Activated CD8-positive, alpha-beta memory T cell treated with anti-CD3 and anti-CD28 coated beads, Interleukin-2, amount 50 U/mL, for 48 hours (primary cell): ENCODE data around the gene CALR3.
"Not testable (repeated sequence)": the region's sequence is repeated elsewhere in the genome, so short reads cannot be mapped to it uniquely, and the experiment has no call there.

Source experiments
- DNase-seq: peaks from one replicate; pipeline ENCODE4 v3.0.0-alpha.2; 2020

CALR3 gene

GRCh38 chr19:16495982-16496612, at the start of gene CALR3, which contains the start of gene C19orf44:
CALR3 (minus strand) TSS chr19:16496167; CDS start chr19:16496129, 38 bp downstream.
C19orf44 (plus strand) TSS chr19:16496394; CDS start chr19:16500793, 4,399 bp downstream.
- peak; percentile 96 for DNase-seq

- DNase-seq, result no peak
Observed at GRCh38 chr19:16544473-16545231, 48.7 kb upstream of the CALR3 start.

- not testable (repeated sequence) for DNase-seq
Observed at GRCh38 chr19:16543734-16544133, 47.8 kb upstream of the CALR3 start.

GRCh38 chr19:16542910-16543472, 47.0 kb upstream of the CALR3 start:
- no peak for DNase-seq

- peak; percentile 96 for DNase-seq
Observed at GRCh38 chr19:16542045-16542909, 46.3 kb upstream of the CALR3 start, which contains the start of gene CHERP. CHERP (minus strand) TSS chr19:16542437; CDS start chr19:16542378, 59 bp downstream.

- DNase-seq, result no peak
Observed at GRCh38 chr19:16541526-16542044, 45.6 kb upstream of the CALR3 start.

GRCh38 chr19:16540948-16541347, 45.0 kb upstream of the CALR3 start:
- no peak for DNase-seq

GRCh38 chr19:16537111-16537510, 41.1 kb upstream of the CALR3 start:
- no peak for DNase-seq

- DNase-seq, result no peak
Observed at GRCh38 chr19:16536130-16536529, 40.2 kb upstream of the CALR3 start.

GRCh38 chr19:16535381-16535780, 39.4 kb upstream of the CALR3 start:
- no peak for DNase-seq

- DNase-seq, result no peak
Observed at GRCh38 chr19:16532440-16533234, 36.7 kb upstream of the CALR3 start.

GRCh38 chr19:16531380-16531669, 35.4 kb upstream of the CALR3 start:
- DNase-seq, result no peak

- no peak for DNase-seq
Observed at GRCh38 chr19:16530540-16531379, 34.8 kb upstream of the CALR3 start.

GRCh38 chr19:16529466-16530144, 33.6 kb upstream of the CALR3 start:
- DNase-seq, result no peak

GRCh38 chr19:16527971-16528521, 32.1 kb upstream of the CALR3 start:
- DNase-seq, result peak; percentile 72

- DNase-seq, result no peak
Observed at GRCh38 chr19:16527334-16527935, 31.5 kb upstream of the CALR3 start.

- no peak for DNase-seq
Observed at GRCh38 chr19:16525751-16526481, 29.9 kb upstream of the CALR3 start.

- no peak for DNase-seq
Observed at GRCh38 chr19:16524991-16525734, 29.2 kb upstream of the CALR3 start.
